ENCODE measurements around the gene TLCD3A.
"Not testable (repeated sequence)": the region's sequence is repeated elsewhere in the genome, so short reads cannot be mapped to it uniquely, and the experiment has no call there.

TLCD3A gene

DNA sequence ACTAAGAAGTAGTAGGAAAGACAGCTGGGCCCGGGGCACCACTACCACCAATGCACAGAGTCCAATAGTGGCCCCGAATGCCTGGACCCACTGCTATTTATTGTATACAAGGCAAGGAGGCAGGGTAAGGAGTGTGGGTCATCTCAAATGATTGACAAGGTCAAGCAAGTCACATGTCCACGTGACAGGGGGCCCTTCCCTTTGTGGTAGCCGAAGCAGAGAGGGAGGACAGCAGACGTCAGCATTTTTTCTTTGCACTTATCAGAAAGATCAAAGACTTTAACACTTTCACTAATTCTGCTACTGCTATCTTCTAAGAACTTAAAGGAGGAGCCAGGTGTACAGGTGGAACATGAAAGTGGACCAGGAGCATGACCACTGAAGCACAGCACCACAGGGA lies 24.3 kb upstream of the TLCD3A start:
- no peak for DNase-seq

- DNase-seq = no peak
These were observed 14.3 kb upstream of the TLCD3A start for GRCh38 chr17:718075-718474.

DNA sequence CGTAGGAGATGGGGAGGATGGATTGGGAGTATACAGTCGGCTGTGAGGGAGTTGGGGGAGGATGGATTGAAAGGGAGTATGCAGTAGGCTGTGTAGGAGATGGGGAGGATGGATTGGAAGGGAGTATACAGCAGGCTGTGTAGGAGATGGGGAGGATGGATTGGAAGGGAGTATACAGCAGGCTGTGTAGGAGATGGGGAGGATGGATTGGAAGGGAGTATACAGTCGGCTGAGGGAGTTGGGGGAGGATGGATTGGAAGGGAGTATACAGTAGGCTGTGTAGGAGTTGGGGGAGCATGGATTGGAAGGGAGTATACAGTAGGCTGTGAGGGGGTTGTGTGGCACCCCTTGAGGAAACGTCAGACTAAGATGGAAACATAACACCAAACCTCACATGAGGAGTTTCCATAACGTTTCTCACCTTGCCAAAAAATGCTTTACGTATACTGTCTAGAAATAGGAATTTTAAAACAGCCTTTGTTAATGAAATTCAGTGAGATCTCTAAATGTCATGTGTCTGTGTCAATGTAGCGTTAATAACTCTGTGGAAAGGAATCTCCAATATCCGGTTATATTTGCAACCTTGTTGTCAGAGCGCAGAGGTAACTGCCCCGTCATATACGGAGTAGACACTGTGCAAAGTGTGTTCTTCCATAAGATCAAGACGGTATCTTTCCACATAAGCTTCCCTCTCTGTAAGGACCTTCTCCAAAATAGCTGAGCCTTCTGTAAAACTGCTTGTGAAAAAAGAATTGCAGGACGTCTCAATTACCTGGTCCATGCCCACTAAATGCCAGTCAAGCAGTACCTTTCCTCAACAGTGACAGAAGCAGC lies 11.5 kb upstream of the TLCD3A start:
- no peak for DNase-seq

DNA sequence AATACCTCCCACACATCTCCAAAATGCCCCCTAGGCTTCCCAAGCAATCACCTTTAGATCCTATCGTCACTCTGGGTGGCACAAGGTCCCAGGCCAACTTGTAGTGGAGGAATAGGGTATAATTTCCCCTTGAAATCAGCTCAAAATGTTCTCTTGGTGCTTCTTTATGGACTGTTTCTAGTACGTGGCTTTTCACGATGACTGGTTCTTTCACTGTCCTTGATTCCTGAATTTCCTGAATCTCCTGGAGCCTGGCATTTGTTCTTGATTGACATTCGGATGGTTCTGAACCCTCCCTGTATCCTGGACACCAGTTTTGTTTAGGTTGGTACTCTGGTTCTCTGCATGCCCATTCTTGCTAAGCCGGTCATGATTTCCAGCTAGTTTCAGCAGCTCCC lies 10.9 kb upstream of the TLCD3A start:
- DNase-seq = no peak

DNA sequence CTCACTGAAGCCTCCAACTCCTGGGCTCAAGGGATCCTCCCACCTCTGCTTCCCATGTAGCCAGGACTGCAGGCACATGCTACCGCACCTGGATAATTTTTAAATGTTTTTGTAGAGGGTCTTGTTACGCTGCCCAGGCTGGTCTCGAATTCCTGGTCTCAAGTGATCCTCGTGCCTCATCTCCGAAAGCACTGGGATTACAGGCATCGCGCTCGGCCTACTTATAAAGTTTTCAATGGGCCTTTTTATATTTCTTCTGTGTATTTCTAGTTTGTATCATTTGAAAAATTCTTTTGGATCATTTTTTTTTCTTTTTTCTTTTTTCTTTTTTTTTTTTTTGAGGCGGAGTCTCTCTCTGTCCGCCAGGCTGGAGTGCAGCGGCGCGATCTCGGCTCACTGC lies 7.3 kb upstream of the TLCD3A start:
- no peak for DNase-seq

GRCh38 chr17:725746-726145 lies 6.7 kb upstream of the TLCD3A start:
- no peak for DNase-seq

- DNase-seq = no peak
These were observed 6.0 kb upstream of the TLCD3A start for GRCh38 chr17:726271-726919.

DNA sequence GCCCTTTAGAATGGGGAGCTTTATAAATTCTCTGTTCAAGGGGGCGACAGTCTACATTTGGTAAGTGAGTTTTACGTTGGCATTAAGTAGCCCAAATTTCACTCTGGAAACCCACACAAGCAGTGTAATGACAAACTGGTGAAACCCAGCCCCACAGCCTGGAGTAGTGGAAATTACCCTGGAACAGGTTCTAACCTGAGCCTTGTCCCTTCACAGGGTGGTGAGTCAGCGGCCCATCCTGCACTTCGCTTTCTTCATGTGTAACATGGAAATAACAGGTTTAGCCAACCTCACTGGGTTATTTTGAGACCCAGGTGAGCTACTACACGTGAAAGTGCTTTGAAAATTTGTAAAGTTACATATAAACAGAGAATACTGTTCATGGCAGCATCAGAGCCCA lies 3.5 kb upstream of the TLCD3A start:
- no peak for DNase-seq

DNA sequence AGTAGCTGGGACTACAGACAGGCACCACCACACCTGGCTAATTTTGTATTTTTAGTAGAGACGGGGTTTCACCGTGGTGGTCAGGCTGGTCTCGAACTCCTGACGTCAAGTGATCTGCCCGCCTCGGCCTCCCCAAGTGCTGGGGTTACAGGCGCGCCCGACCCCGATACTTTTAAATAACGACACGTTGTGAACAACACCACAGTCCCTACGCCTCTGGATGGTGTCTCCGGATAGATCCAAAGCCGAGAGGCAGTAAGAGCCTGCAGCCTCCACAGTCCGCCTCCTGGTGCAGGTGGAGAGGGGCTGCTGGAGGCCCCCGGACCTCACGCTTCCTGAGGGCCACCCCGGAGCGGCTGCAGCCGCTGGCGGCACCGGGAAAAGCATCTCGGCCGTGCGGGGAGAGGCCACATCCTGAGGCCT lies 741 bp upstream of the TLCD3A start:
- no peak for DNase-seq

GRCh38 chr17:732902-733720 lies 715 bp downstream of the TLCD3A start:
- peak; percentile 62 for DNase-seq

- no peak for DNase-seq
These were observed 1.3 kb downstream of the TLCD3A start for GRCh38 chr17:733743-734142.

DNA sequence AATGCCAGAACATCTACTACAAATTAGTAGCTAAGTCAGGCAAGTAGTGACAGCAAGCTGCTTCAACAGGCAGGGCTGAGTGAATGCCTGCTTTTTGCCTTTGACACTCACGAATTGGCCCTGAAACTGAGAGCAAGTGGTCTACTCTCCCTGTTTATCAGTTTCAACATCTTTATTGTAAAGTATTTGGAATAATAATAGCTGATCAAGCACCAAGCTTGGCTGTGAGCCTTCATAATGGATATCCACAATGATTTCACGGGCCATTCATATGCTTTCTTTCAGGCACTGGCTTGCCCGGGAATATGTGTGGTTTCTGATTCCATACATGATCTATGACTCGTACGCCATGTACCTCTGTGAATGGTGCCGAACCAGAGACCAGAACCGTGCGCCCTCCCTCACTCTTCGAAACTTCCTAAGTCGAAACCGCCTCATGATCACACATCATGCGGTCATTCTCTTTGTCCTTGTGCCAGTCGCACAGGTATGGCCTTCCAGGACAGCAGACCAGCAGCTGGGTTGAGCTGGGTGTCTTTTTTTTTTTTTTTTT lies 5.2 kb downstream of the TLCD3A start:
- DNase-seq = no peak

DNA sequence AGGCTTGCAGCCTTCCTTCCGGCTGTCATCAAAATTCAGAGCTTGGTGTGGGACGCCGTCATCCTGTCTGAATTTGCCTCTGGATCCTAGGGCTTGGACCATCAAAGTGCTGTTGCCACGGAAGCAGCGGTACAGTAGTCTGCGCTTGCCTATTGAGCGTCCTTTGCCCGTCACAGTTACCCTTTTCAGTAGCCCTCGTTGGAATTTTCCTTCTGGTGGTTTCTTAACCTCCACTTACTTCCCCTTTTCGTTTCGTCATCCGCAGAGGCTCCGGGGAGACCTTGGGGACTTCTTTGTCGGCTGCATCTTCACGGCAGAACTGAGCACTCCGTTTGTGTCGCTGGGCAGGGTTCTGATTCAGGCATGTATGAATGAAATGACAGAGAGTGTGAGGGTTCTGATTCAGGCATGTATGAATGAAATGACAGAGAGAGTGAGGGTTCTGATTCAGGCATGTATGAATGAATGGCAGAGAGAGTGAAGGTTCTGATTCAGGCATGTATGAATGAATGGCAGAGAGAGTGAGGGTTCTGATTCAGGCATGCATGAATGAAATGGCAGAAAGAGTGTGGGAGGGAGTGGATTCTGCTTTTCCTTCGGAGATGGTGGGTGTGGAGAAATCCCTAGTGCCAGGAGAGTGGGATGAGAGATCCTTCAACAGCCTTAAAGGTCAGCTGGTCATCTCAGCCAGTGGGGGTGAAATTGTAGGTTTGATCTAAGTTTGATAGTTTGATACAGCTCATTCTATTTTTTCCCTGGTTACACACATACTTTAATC lies 8.0 kb downstream of the TLCD3A start:
- DNase-seq = no peak

GRCh38 chr17:742147-742793 lies 9.9 kb downstream of the TLCD3A start:
- no peak for DNase-seq

DNA sequence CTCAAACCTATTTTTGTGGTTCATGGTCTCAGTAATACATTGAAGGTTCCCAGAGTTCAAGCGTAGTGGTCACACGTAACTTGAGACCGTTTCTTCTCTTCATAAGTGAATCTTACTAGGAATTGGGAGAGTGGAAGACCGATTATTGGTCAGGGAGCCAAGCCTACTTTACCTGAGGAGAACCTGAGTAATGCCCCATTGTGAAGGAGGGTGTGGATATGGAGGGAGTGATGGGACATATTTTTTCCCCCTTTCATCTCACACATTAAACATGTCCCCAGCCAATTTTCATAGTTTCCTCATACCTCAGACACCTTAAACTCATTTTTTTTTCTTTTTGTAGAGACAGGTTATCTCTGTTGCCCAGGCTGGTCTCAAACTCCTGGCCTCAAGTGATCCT lies 10.7 kb downstream of the TLCD3A start:
- DNase-seq = no peak

GRCh38 chr17:744937-745336 lies 12.5 kb downstream of the TLCD3A start:
- no peak for DNase-seq

DNA sequence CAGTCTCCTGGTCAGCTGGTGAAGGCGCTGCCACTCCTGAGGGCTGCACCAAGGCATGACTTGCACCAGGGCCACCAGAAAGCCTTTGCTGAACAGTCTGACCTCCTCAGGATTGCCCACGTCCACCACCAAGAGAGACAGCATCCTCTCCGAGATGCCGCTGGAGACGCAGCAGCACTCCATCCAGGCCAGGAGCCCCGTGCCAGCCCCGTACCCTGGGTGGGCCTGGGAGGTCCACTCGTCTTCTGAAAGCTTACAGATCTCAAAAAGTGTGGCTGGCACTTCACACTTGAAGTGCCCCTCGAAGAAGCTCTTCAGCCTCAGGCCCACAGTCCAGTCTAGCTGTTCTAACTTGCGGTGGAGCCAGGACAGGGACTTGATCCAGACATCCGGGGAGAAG lies 13.0 kb downstream of the TLCD3A start:
- DNase-seq = no peak

- DNase-seq = no peak
These were observed 13.8 kb downstream of the TLCD3A start for GRCh38 chr17:746181-746580.

- no peak for DNase-seq
These were observed 14.6 kb downstream of the TLCD3A start for GRCh38 chr17:746783-747629.

DNA sequence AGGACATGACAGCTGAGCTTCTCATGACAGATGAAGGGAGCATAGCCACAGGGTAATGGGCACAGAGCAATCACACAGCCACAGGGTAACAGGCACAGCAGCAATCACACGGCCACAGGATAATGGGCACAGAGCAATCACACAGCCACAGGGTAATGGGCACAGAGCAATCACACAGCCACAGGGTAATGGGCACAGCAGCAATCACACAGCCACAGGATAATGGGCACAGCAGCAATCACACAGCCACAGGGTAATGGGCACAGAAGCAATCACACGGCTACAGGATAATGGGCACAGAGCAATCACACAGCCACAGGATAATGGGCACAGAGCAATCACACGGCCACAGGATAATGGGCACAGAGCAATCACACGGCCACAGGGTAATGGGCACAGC lies 16.2 kb downstream of the TLCD3A start:
- not testable (repeated sequence) for DNase-seq

DNA sequence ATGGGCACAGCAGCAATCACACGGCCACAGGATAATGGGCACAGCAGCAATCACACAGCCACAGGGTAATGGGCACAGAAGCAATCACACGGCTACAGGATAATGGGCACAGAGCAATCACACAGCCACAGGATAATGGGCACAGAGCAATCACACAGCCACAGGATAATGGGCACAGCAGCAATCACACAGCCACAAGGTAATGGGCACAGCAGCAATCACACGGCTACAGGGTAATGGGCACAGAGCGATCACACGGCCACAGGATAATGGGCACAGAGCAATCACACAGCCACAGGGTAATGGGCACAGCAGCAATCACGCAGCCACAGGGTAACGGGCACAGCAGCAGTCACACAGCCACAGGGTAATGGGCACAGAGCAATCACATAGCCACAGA lies 17.0 kb downstream of the TLCD3A start:
- DNase-seq = not testable (repeated sequence)
